ENCODE data around the gene ATG9B.

DNA sequence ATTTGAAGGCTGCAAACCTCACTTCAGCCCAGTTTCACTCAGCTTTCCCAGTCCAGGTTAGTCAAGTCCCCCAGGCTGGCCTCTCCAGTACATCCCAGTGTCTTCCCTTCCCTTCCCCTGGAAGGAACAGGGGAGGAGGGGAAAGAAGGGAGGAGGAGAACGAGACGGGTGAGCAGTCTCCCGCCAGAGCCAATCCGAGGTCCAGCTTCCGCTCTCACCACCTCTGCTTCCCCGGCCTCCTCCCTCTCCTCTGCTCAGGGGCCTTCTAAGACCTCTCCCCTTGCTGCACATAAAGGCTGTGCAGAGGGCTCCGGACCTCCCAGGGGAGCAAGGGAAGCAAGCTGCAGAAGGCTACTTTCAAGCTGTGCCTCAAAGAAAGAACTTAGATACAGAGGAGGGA lies 4.1 kb downstream of the ATG9B start:
- TF ChIP-seq, protein P1, sequence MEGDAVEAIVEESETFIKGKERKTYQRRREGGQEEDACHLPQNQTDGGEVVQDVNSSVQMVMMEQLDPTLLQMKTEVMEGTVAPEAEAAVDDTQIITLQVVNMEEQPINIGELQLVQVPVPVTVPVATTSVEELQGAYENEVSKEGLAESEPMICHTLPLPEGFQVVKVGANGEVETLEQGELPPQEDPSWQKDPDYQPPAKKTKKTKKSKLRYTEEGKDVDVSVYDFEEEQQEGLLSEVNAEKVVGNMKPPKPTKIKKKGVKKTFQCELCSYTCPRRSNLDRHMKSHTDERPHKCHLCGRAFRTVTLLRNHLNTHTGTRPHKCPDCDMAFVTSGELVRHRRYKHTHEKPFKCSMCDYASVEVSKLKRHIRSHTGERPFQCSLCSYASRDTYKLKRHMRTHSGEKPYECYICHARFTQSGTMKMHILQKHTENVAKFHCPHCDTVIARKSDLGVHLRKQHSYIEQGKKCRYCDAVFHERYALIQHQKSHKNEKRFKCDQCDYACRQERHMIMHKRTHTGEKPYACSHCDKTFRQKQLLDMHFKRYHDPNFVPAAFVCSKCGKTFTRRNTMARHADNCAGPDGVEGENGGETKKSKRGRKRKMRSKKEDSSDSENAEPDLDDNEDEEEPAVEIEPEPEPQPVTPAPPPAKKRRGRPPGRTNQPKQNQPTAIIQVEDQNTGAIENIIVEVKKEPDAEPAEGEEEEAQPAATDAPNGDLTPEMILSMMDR (IDR thresholded peaks at IDR 0.05; ENCODE audit: low read length): no peak
- TF ChIP-seq EZH2phosphoT487 (IDR thresholded peaks at IDR 0.05; ENCODE audit: low read length): no peak
- TF ChIP-seq EZH2 (optimal IDR thresholded peaks at IDR 0.05; ENCODE audit: low read depth, low read length): no peak

All from MM.1S (cell line).